CD4-positive, alpha-beta T cell treated with Interleukin-6 for 4 hours (primary cell): ENCODE results near the gene C1orf74.

Experiments used
- DNase-seq: peaks from one replicate; pipeline ENCODE4 v3.0.0-alpha.2; 2020; ENCODE audit warnings: mixed read lengths

Gene C1orf74

GRCh38 chr1:209769171-209769904 is 15.0 kb downstream of the C1orf74 start:
- peak; percentile 87 for DNase-seq

- DNase-seq: peak; percentile 88
Observed at GRCh38 chr1:209768354-209768774, 16.0 kb downstream of the C1orf74 start.

- DNase-seq: no peak
Observed at GRCh38 chr1:209767706-209768105, 16.7 kb downstream of the C1orf74 start.

- no peak for DNase-seq
Observed at GRCh38 chr1:209767096-209767495, 17.3 kb downstream of the C1orf74 start.

GRCh38 chr1:209766051-209766450 is 18.3 kb downstream of the C1orf74 start:
- no peak for DNase-seq

- no peak for DNase-seq
Observed at GRCh38 chr1:209761011-209761635, 23.2 kb downstream of the C1orf74 start.

- no peak for DNase-seq
Observed at GRCh38 chr1:209759829-209760359, 24.5 kb downstream of the C1orf74 start.

GRCh38 chr1:209758400-209758799 is 26.0 kb downstream of the C1orf74 start:
- DNase-seq: no peak

GRCh38 chr1:209756615-209757445 is 27.5 kb downstream of the C1orf74 start:
- DNase-seq: peak; percentile 57

- peak; percentile 82 for DNase-seq
Observed at GRCh38 chr1:209755926-209756614, 28.3 kb downstream of the C1orf74 start, which contains the start of gene TRAF3IP3. TSS of gene TRAF3IP3 (plus strand) at chr1:209756053. CDS start at chr1:209760040, 3,987 bp downstream.

GRCh38 chr1:209755256-209755655 is 29.1 kb downstream of the C1orf74 start:
- DNase-seq: no peak

GRCh38 chr1:209752890-209753289 is 31.5 kb downstream of the C1orf74 start:
- DNase-seq: no peak

- peak; percentile 46 for DNase-seq
Observed at GRCh38 chr1:209751627-209752231, 32.6 kb downstream of the C1orf74 start.

GRCh38 chr1:209749670-209750323 is 34.6 kb downstream of the C1orf74 start:
- no peak for DNase-seq

- no peak for DNase-seq
Observed at GRCh38 chr1:209749205-209749604, 35.2 kb downstream of the C1orf74 start.

GRCh38 chr1:209748620-209749019 is 35.7 kb downstream of the C1orf74 start:
- DNase-seq: no peak

- peak; percentile 86 for DNase-seq
Observed at GRCh38 chr1:209747580-209748262, 36.6 kb downstream of the C1orf74 start.

- no peak for DNase-seq
Observed at GRCh38 chr1:209746451-209747165, 37.8 kb downstream of the C1orf74 start.

- no peak for DNase-seq
Observed at GRCh38 chr1:209743145-209743482, 41.2 kb downstream of the C1orf74 start.

GRCh38 chr1:209742409-209743144 is 41.8 kb downstream of the C1orf74 start:
- no peak for DNase-seq
